A673 (cell line): ENCODE results near the gene SMOC2. TPM values are rescaled to one million over a fixed set of nuclear protein-coding genes. Genes with fewer than 3 reads are reported as not detected.

Experiments
- BruUV-seq: library from RNA; stranded (reverse); fragments of 400-500 nt; replicated peaks from 2 replicates; lab custom pipeline; 2021; lab: Mats Ljungman, UMichigan
- CTCF ChIA-PET: fragments of 300-600 bp; sonication (Branson Sonifier 250); formaldehyde crosslinking; loops from one replicate; lab custom pipeline; 2022; ENCODE audit warnings: antibody characterized with exemption; lab: Charles Lee
- POLR2A ChIA-PET: fragments of 300-600 bp; sonication (Branson Sonifier 250); formaldehyde crosslinking; loops from one replicate; lab custom pipeline; 2022; ENCODE audit warnings: antibody characterized with exemption; ENCODE audit not compliant: low non-redundant PET; lab: Charles Lee
- DNase-seq: peaks from one replicate; pipeline ENCODE4 v3.0.0-alpha.2; 2015; ENCODE audit warnings: low spot score
- H3K27ac ChIP-seq: fragments of 200-600 bp; sonication (generic); 2 replicates; pipeline ENCODE4 v1.5.1; 2016; ENCODE audit warnings: mixed run types, low read depth, mild to moderate bottlenecking, mixed read lengths, antibody characterized with exemption, low read length; ENCODE audit not compliant: poor library complexity, severe bottlenecking
- H3K27me3 ChIP-seq: fragments of 200-600 bp; sonication (generic); replicated peaks from 2 replicates; pipeline ENCODE4 v1.6.1; 2017; ENCODE audit warnings: mixed run types, low read depth, mild to moderate bottlenecking, mixed read lengths, antibody characterized with exemption, low read length; ENCODE audit not compliant: insufficient read depth, poor library complexity
- H3K36me3 ChIP-seq: fragments of 200-600 bp; sonication (generic); 2 replicates; pipeline ENCODE4 v1.6.1; 2016; ENCODE audit warnings: mixed run types, mild to moderate bottlenecking, mixed read lengths, antibody characterized with exemption, low read length; ENCODE audit not compliant: insufficient read depth, poor library complexity, severe bottlenecking
- H3K4me1 ChIP-seq: fragments of 200-600 bp; sonication (generic); 2 replicates; pipeline ENCODE4 v1.6.1; 2017; ENCODE audit warnings: mixed run types, mild to moderate bottlenecking, mixed read lengths, antibody characterized with exemption, low read length; ENCODE audit not compliant: insufficient read depth, poor library complexity, severe bottlenecking
- H3K4me3 ChIP-seq: fragments of 200-600 bp; sonication (generic); 2 replicates; pipeline ENCODE4 v1.5.1; 2016; ENCODE audit warnings: low read depth, mixed run types, mild to moderate bottlenecking, mixed read lengths, low read length; ENCODE audit not compliant: poor library complexity, severe bottlenecking
- H3K9me3 ChIP-seq: fragments of 200-600 bp; sonication (generic); 2 replicates; pipeline ENCODE4 v1.6.1; 2016; ENCODE audit warnings: mixed run types, low read depth, mild to moderate bottlenecking, mixed read lengths, antibody characterized with exemption, low read length; ENCODE audit not compliant: poor library complexity, severe bottlenecking
- CTCF ChIP-seq: fragments of 300-800, 200-600 bp; sonication (generic); conservative IDR thresholded peaks from 2 replicates; pipeline ENCODE4 v1.5.1; 2017; ENCODE audit warnings: low read depth, mild to moderate bottlenecking, antibody characterized with exemption, low read length, moderate library complexity, mixed read lengths
- EZH2 ChIP-seq: fragments of 200-600 bp; sonication (generic); IDR thresholded peaks from 2 replicates; pipeline ENCODE4 v1.6.1; 2017; ENCODE audit warnings: borderline replicate concordance, low read depth, mild to moderate bottlenecking, mixed read lengths, antibody characterized with exemption, low read length; ENCODE audit not compliant: poor library complexity, severe bottlenecking
- intact Hi-C: fragments of 100-400 bp; cut with micrococcal nuclease; formaldehyde crosslinking; loops from one replicate; pipeline ENCODE4 v1.10.0; 2022; ENCODE audit not compliant: unreplicated experiment
- total RNA-seq: library from RNA; stranded (reverse); gene quantifications from 2 replicates; pipeline ENCODE4 v1.2.3, GENCODE V29; 2021

SMOC2 gene
- total RNA-seq, 1 experiment from 2014 or later = 1.8 TPM

- TF ChIP-seq CTCF = no peak
- TF ChIP-seq EZH2 = no peak
- intact Hi-C loops = no loop called here
- no peaks in the 10 kb centered on the region for H3K36me3 ChIP-seq
- H3K4me1 ChIP-seq = no peaks in the 10 kb centered on the region
- no peaks in the 10 kb centered on the region for H3K27me3 ChIP-seq
- no peak overlapping the region for H3K27ac ChIP-seq
- CTCF ChIA-PET = no interaction called here
- peaks cover under 1% of the 10 kb centered on the region for H3K9me3 ChIP-seq
- no peak for DNase-seq
- no TSS peak for BruUV-seq
- no peak overlapping the region for H3K4me3 ChIP-seq
- POLR2A ChIA-PET = no interaction called here
Measured at GRCh38 chr6:168628176-168628553, 187.2 kb downstream of the SMOC2 start.

- Histone ChIP-seq H3K27me3 (no peaks in the 10 kb centered on the region), H3K4me3 (no peak overlapping the region), H3K9me3 (peaks cover 4% of the 10 kb centered on the region), H3K27ac (no peak overlapping the region), H3K36me3 (no peaks in the 10 kb centered on the region), H3K4me1 (no peaks in the 10 kb centered on the region)
- BruUV-seq = no TSS peak
- intact Hi-C loops = no loop called here
- CTCF ChIA-PET = no interaction called here
- DNase-seq = no peak
- no peak for TF ChIP-seq EZH2
- TF ChIP-seq CTCF = no peak
- POLR2A ChIA-PET = no interaction called here
Measured at GRCh38 chr6:168628732-168629245, 187.8 kb downstream of the SMOC2 start.

DNA sequence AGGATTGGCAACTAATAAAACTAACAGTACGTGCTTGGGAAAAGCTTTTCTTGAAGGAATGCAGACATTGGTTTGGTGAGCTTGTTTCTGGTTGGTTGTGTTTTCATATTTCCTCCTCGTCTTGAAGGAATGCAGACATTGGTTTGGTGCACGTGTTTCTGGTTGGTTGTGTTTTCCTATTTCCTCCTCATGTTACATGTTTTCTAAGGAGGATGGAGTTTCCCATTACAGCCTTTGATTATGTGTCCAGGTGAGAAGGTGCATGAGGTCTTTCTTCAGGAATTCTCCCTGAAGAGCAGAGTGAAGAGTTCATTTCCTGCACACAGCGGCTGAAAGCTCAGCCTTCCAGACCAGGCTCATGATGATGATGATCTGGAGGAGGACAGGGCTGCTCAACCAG is 190.6 kb downstream of the SMOC2 start:
- no TSS peak for BruUV-seq
- CTCF ChIA-PET = no interaction called here
- POLR2A ChIA-PET = no interaction called here

More for the DNA sequence above, 190.6 kb downstream of the SMOC2 start:
- Histone ChIP-seq H3K36me3 (no peaks in the 10 kb centered on the region), H3K9me3 (peaks cover 4% of the 10 kb centered on the region), H3K27ac (no peak overlapping the region), H3K27me3 (no peaks in the 10 kb centered on the region), H3K4me1 (no peaks in the 10 kb centered on the region), H3K4me3 (no peak overlapping the region)
- no peak for TF ChIP-seq CTCF
- no peak for TF ChIP-seq EZH2
- DNase-seq = no peak
- intact Hi-C loops = no loop called here
